GM12892 (cell line): Measurements from ENCODE around the gene FRMPD2.

ENCODE experiments used
- POLR2A ChIP-seq: IDR thresholded peaks from 2 replicates; pipeline ENCODE4 v1.6.1; 2011; ENCODE audit warnings: low read depth, low read length, control low read depth
- POLR2AphosphoS5 ChIP-seq: IDR thresholded peaks from 2 replicates; pipeline ENCODE4 v1.6.1; 2011; ENCODE audit warnings: low read depth, low read length, control low read depth
- TAF1 ChIP-seq: IDR thresholded peaks from 2 replicates; pipeline ENCODE4 v1.6.1; 2011; ENCODE audit warnings: low read depth, mild to moderate bottlenecking, control low read depth, low read length, borderline replicate concordance

GRCh38 chr10:48246501-48246900, 28.0 kb downstream of the FRMPD2 start:
- TF ChIP-seq POLR2A (no peak), POLR2AphosphoS5 (no peak), TAF1 (no peak)
